ENCODE data around the gene DDX42.

The DDX42 gene

DNA sequence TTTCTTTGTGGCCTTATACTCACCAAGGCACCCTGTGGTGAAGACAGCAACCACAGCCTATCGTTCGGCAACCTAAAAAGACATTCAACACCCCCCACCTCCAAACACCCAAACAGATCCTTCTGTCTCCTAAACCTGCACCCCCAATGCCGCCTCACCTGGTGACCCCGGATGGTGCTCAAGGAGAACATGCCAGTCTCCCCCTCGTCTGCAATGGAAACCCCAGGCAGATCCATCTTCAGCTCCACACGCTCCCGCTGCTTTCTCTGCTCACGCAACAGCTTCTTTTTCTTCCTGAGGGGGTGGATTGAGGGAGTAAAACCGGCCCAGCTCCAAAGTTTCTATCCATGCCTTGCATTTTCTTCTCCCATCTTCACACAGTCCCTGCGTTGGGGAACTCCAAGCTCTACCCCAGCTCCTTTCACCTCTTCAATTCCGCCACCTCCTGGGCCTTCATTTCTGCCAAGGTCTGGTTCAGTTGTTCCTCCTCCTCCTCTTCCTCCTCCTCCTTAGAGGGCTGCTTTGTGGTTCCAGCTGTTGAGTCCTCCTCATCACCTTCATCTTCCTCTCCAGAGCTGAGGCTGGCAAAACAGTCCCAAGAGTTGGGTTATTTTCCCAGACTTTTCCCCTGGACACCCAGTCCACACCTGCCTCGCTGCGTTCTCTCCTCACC, 49.8 kb downstream of the DDX42 start:
- no peak for DNase-seq

DNA sequence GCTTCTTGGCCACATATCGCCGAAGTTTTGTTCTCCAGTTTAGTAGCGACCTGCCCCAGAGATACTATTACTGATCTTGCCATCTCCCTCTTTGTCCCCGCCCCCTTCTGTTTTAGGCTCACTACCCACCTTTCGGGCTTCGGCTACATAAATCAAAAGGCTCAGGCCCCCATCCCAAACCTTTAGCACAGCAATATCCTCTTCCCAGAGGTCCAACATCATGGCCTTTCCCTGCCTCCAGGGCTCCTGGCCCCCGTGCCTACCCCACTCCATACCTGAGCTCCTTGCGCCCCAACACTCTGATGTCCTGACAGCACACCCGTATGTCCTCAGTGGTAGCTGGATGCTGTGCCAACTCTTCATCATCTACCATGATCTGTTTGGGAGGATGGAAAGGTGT, 50.4 kb downstream of the DDX42 start:
- no peak for DNase-seq

DNA sequence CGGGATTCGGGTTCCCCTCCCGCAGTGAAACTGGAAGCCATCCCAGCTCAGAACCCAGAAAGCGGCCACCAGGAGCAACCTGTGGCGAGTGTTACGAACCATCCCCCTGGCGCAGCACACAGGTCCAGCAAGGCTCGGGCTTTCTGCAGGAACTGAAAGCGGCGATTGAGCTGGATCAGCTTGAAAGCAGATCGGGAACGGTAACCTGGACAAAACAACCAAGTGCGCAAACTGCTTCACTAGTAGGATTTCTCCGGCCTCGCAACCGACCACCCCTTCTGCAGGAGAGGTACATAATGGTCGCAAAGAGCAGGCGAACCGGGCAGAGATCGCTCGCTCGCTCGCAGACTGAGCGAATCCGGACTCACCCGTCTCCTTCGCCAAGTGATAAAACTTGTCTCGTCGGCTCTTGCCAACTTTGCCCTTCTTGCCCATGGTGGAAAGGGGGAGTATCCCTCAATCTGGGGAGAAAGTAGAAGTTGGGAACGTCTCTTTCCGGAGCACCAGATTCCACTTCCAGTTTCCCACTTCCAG, 52.6 kb downstream of the DDX42 start:
- no peak for DNase-seq

DNA sequence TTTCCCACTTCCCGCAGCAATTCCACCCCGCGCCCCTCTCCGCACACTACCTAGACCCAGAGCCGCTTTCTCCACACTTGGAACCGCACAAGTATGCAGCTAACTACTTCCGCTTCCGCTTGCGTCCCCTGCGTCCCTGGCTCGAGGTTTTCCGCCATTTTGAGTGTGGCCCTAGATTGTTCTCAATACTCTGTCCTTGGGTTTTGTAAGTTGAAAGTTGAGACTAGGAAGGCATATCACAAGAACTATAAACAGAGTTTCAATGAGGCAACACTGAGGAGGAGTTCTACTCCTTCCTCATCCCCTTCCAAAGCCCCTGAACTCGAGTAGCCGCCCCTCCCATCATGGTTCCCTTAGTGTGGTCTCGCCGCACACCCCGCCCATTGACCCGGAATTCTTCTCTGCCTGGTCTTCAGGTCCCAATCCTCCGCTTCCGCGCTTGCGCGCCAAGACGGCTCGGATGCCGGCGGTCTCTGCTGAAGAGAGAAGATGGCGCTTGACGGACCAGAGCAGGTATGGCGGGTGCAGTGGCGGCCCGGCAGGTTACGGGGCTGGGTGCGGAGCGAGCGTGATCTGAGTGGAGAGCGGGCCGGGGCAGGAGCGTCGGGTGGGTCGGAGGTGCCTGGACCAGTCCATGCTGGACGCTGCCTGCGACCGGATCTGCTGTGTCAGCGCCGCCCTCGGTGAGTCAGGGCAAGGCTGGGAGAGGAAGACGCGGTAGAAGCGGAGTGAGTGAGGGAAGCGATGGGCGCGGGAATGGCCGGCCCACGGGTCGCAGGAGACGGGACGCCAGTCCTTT, 53.2 kb downstream of the DDX42 start, which contains the start of the genes FTSJ3 and PSMC5:
TSS of gene FTSJ3 (minus strand) at position 662 of the 799 bp plus-strand sequence. CDS start 761 bp downstream, outside the sequence.
TSS of gene PSMC5 (plus strand) at position 430 of the 799 bp plus-strand sequence. CDS start at position 490, 60 bp downstream.
- DNase-seq = peak; percentile 97

DNA sequence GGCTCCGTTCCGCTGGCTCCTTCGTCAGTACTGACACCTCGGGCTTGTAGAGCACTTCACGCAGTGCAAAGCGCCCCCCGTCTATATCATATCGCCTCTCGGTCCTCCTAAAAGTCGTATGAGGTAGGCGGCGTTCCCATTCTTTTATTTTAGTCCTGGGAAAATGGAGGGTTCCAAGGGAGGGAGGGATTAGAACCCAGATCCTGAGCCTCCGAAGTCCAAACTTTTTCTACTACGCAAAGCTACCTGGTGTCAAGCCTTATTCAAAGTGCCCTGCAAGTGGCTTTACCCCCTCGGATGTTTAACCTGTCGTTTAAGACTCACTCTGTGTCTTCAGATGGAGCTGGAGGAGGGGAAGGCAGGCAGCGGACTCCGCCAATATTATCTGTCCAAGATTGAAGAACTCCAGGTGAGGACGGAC, 53.8 kb downstream of the DDX42 start:
- no peak for DNase-seq

DNA sequence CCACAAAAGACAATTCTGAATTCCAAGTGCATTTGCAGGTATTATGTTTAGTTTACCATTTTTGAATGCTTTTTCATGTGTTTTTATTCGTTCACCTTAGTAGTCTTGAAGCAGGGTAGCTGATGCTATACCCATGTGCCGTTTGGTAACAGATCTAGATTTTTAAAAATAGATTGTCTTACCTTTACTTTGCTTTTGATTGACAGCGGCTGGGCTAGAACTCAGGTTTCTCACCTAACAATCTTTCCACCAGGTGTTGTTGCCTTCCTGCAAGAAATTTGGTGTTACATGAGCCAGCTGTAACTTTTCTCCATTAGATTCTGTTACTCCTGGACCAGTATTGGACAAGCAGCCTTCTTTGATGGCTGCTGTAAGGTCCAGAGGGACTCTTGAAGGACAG, 55.0 kb downstream of the DDX42 start:
- no peak for DNase-seq

DNA sequence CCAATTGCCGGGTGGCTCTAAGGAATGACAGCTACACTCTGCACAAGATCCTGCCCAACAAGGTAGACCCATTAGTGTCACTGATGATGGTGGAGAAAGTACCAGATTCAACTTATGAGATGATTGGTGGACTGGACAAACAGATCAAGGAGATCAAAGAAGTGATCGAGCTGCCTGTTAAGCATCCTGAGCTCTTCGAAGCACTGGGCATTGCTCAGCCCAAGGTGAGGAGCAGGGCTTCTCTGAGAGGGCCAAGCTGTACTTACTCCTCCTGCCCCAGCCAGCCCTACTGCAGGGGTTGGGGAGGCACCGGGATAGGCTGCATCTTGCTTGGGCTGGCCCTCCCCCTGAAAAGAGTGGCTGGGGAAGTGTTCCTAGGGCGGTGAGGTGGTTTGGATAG, 56.3 kb downstream of the DDX42 start:
- DNase-seq = no peak

DNA sequence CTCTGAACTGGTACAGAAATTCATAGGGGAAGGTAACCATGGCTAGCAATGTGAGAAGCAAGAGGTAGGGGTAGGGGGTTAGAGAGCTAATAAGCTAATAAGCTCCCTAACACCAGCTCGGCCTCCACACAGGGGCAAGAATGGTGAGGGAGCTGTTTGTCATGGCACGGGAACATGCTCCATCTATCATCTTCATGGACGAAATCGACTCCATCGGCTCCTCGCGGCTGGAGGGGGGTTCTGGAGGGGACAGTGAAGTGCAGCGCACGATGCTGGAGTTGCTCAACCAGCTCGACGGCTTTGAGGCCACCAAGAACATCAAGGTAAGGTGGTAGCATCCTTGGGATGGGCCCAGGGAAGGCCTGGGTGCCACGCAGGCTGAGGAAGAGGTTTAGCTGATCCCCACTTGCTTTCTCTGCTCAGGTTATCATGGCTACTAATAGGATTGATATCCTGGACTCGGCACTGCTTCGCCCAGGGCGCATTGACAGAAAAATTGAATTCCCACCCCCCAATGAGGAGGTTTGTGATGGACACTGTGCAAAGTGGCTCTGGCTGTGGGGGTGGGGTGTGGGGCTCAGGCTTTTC, 57.0 kb downstream of the DDX42 start:
- no peak for DNase-seq

DNA sequence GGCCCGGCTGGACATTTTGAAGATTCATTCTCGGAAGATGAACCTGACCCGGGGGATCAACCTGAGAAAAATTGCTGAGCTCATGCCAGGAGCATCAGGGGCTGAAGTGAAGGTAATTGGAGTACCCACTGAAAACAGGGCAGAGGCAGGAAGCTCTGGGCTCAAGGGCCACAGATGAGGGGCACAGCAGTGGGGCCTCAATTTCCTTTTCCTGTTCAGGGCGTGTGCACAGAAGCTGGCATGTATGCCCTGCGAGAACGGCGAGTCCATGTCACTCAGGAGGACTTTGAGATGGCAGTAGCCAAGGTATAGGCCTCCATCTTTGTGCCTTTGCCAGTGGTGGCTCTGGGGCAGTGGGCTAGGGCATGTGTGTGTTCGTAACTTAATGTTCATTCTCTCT, 57.5 kb downstream of the DDX42 start:
- DNase-seq = no peak

DNA sequence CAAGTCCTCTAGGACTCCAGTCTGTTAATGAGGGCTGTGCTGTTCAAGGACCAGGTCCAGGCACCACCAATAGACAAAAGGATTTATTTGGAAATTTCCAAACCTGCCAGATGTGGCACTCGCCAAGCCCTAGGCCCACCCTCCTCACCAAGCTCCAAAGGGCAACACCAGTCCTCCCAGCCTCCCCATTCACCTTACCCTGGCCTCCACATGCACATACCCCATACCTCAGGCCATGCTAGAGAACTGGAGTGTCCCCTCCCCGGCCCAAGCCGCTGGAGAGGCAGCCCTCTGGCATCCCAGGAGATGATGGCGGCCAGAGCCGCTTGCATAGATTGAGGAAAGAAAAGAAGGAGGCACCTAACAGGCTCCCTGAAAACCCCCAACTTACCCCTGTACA, 58.0 kb downstream of the DDX42 start:
- DNase-seq = no peak

DNA sequence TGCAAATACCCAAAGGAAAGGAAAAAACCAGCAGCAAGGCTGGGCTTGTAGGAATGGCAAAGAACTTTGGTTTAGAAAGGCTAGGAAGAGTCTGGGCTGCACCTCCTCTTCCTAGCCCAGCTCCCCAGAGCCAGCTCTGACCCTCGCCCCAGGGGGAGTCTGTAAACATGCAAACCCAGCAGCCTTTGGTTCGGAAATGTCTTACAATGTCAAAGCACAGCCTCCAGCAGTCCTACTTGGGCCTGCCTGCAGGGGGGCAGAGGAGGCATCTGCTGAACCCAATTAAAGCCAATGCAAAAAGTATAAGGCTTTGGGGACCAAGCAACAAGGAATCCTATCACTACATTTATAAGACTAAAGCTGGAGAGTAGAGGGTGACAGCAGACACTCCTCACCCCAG, 58.5 kb downstream of the DDX42 start:
- no peak for DNase-seq

DNA sequence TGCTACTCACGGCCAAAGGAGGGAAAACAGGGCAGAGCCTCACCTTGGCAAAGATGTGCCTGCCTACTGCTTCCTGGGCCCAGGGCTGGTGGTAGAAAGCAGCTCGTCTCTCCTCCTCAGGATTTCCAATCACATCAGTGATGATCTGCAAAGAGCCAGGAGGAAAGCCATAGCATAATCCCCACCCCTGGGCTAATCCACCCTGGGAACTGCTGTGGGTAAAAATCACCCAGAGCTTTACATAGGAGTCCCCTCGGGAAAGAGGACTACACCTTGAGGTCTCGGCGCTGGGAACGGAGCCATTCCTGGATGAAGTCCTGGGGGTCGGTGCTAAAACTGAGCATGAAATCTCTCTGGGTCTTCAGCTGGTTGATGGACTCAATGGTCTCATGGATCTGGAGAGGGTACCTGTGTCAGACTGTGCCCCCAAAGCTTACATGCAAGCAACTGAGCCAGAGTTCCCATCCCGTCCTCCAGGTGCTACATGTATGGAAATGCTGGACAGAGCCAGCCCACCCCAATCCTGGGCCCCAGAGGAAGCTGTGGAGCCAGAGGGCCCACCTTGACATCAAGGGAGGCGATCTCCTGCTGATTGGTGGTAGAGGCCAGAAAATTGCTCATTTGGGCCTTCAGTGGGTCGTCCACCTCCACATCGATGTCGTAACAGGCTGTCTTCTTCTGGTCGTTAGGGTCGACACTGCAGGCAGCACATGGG, 59.2 kb downstream of the DDX42 start:
- DNase-seq = no peak

DNA sequence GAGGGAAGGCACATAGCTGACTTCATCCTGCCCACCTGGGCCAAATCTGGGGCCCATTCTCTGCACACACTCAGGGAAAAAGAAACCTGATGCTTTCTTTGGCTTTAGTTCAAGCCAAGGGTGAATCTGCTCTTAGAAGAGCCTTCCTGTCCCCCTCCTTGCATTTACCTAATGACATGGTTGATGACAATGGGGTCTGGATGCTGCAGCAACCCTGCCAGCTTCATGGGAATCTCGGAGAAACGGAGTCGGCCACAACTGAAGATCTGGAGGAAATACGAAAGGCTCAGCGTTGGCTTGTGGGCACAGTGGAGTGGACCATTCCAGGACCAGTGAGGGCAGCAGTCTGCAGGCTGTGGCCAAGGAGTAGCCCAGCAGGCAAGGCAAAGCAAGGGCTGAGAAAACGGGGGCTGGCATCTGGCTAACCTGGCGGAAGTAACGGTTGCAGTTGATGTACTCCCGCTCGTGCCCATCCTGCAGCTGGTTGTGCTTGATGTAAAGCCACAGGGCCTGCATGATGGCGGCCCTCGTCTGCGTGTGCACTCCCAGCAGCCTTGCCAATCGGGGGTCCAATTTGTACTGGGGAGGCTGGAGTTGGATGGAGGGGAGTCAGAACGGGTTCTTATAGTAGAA, 59.9 kb downstream of the DDX42 start:
- no peak for DNase-seq

DNA sequence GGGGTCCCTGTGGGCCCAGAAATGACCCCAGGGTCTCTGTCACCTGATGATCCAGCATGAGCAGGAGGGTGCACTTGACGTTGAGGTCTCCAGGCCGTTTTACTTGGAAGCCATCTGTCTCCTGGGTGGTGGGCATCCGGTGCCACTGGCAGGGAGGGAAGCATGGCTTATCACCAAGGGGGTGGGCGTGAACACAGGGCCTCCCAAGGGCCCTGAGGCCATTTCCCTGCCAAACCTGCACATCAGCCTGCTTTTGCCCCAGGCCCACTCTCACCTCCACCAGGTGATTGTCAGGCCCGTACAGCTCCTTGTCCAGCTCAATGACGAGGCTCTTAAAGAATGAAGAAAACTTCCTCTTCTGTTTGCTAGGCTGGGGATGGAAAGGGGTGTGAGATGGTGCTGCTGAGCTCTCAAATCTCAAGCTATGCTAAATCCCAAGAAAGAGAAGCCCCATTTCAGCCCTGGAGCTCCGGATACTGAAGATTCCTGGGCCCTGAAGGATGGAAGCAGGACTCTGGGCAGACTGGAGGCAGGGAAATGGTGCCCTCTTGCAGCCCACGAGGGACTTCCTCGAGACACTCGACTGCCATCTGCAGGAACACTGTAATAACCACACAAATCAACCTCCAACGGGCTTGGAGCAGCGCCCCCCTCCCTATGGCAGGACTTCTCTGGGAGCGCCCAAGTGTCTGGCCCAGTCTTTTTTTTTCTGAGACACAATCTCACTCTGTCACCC, 60.6 kb downstream of the DDX42 start:
- no peak for DNase-seq

DNA sequence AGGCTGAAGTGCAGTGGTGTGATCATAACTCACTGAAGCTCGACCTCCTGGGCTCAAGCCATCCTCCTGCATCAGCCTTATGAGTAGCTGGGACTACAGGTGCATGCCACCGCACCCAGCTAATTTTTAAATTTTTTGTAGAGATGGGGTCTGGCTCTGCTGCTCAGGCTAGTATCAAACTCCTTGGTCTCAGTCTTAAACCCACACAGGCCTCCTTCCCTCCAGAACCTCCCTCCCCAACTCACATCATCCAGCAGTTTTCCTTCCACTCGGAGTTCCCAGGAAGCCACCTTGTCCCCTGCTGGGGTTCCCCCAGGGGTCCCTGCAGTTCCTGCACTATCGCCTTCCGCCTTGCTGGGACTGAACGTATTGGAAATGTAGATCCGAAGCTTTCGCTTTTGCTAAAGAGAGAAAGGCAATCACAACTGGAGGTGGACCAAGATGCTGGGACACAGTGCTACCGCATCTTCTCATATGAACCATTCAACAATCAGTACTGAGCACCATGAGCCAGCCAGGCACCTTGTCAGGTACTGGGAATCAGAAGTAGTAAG, 61.3 kb downstream of the DDX42 start:
- DNase-seq = no peak

DNA sequence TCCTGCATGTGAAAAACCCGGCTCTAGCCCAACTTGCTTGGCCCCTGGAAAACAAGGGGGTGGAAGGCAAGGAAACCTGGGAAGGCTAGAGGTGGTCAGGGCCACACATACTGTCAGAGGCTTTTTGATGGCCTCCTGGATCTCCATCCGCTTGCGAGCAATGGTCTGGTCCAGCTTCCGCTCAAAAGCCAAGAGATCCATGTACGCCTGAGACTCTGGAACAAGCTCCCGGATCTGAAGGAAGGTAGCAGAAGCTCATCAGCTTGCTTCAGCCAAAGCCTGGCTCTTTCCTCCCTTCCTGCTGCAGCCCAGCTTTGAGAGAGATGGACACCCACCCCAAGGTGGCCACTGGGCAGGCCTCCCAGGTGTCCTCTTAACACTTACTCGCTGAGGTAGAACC, 62.8 kb downstream of the DDX42 start:
- no peak for DNase-seq

DNA sequence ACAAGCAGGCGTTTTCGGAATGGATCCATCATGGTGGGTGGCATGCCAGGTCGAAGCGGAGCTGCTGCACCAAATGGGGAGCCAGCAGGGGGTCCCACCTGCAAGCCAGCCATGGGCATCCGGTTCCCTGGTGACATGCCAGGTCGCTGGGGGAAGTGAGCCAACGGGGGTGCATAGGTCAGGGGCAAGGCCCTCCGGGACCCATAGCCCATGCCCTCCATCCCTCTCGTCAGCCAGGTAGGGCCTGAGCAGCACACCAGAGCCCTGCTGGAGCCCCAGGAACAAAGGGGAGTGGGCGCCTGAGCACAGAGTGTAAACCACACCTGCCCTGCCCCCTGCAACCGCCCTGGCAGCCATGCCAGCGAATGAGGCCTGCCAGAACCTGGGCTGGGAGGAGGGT, 63.5 kb downstream of the DDX42 start:
- no peak for DNase-seq

DNA sequence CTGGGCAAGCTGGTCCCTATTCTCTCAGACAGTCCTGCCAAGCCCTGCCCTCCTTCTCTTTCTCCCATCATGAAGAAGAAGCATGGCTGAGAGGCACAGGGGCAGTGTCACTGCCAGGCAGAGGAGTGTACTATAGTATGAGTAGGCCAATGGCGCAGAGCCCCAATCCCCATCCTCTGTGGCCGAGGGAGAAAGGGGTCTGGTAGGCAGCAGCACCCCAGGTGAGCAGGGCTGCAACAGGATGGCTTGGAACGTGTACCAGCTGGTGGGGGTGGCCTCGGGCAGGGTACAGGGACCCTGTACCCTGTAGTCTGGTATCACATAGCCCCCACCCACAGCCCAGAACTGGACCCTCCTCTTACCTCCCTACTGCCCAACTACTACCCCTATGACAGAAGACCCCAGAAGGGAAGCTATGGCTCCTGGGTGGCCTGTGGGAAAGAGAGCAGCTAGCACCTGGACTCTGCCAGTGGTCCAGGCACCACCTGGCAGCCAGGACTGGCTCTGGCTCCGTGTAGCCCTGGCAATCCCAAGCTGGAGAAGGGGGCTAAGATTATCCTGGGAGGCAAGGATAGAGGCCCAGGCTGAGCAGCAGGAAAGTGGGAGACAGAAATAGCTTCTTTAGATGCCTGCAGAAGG, 64.1 kb downstream of the DDX42 start:
- no peak for DNase-seq

DNA sequence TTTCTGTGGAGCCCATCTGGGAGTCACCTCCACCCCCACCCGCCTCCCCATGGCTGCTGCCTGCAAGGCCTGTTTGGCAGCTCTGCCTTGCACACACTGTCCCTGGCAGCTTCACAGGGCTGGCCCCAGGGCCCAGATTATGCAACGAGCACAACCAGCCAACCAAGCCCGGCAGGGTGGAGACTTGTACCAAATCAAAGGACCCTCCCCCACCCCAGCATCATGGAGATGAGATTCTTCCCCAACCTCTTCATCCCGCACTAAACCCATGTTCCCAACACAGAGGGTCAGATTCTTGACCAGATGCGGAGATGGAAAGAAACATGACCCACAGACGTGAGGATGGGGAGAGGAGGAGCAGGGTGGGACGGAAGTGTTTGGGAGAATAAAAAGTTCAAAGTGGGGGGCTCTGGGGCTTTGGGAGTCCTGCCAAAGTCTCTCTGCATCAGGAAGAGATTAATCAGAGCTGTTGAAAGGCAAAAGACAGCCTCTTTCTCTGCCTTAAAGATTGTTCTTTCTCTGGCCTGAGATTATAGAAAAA, 64.7 kb downstream of the DDX42 start:
- peak; percentile 89 for DNase-seq

DNA sequence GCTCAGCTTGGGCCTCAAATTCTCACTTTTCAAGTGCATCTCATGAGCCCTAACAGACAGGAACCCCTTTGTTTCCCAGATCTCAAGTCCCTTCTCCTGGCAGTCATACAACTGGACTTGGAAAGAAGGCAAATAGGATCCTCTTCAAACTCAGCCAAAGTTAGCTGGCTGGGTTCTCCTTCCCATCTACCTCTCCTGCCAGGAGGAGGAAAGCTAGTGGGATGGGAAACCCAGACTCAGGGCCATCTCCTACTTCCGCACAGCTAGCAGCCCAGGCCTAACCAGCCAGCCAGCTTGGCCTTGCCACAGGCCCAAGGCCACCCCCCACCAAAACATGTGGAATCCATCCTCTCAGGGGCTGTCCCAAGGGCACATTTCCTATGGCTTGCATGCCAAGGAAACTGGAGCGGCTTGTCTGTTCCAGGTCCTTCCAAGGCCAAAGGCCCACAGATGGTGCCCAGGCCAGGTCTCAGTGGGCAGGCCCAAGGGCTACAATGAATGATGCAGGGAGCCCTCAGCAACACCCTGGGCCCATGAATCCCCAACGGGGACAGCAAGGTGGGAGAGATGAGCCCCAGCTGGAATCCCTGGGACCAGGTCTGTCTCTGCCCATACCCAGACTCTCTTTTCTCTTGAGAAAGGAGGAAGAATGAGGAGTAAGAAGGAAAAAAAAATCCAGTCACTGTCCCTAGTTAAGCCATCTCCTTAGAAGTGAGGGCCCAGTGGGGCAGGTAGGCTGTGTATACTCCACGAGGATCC, 66.8 kb downstream of the DDX42 start:
- peak; percentile 62 for DNase-seq

All from right hindlimb (tissue), 1 donor.